ENCODE data around the gene EBF3.

The EBF3 gene

DNA sequence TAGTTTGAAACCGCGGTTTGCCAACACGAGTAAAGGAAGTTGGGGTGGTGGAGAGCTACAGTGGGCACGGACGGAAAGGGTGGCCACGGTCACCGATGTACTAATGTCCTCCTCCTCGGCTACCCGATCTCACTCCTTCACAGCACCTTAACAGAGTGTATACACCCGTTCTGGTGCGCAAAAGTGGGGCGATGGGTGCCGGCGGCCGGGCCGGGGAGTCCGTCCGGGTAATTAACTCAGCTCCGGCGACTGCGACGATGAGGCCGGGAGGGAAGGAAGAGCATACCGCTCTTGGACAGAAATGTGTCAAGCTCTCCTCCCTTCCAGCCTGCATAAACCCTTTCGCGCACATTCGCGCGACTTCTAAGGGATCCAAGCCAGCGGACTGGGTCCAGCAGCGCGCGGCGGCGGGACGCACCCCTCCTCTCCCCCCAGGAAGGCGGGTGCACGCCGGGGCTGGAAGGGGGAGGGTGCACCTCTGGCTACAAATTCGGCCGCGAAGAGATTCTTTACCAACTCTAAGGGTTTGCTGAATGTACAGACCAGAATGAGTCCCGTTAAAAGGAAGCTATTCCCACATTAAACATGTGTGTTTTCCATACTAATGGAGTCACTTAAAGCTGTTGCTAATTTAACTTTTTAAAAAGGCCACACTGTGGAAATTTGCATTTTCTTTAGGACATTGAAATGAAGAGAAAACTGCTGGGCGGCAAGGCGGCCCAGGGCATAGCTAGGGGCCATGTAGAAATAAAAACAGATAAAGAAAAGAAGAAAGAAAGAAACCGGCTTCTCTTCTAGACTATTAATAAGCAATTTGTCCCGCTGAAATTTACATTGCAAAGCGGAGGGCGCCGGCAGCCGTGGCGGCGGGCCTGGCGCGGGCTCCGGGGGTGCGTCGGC, 6.6 kb upstream of the EBF3 start:
- DNase-seq = no peak

- no peak for DNase-seq
These were observed 5.9 kb upstream of the EBF3 start for GRCh38 chr10:129969911-129970464.

DNA sequence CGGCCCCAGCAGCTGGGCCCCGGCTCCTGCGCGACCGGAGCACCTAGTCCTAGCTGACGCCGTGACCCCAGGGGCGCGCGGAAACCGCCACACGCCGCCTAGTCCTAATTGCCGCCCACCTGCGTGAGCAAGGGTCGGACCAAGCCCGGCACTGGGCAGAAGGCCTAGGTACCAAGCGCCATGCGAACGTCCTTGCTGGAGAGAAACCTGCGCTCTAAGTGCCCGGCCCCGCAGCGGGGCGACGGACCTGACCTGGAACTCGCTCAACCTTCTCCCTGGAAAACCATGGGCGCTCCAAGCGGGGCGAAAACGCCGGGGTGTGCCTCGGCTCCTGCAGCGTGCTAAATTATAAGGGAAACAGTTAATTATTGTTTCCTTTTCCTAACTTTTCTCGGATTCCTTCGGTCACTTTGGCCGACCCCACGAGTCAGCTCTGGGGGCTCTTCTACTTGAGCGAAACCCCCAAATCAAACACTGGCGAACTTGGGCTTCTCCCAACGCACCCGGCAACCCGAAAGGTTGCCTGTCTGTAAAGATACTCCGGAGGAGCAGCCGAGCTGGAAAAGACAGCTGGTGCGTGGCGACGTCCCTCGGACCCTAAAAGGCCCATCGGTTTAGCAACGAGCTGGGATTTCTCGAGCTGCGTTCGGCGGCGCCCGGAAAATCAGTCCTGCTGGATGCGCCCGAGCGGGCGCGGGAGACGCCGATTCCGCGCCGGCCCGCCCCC, 5.3 kb upstream of the EBF3 start:
- DNase-seq = no peak

- no peak for DNase-seq
These were observed 4.7 kb upstream of the EBF3 start for GRCh38 chr10:129968853-129969183.

GRCh38 chr10:129968020-129968852, 4.2 kb upstream of the EBF3 start:
- no peak for DNase-seq

DNA sequence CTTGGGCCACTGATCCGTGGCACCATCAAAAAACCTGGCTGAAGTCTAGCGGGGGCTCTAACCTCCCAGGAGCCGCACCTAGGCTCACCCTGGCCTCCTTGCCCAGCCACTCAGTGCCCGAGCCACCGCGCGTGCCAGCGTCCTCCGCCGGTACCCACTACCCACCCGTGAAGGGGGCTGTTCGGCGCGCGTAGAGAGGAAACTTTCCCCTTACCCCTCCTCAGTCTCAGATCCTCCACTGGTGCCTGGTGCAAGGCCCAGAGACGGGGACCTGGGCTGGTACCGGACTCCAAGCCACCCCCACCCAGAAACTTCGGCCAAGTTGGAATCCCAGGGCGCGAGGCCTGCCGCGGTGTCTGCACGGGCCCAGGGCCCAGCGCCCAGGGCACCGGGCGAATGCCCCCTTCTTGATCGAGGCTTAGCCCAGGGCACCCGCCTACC, 3.5 kb upstream of the EBF3 start:
- DNase-seq = no peak

DNA sequence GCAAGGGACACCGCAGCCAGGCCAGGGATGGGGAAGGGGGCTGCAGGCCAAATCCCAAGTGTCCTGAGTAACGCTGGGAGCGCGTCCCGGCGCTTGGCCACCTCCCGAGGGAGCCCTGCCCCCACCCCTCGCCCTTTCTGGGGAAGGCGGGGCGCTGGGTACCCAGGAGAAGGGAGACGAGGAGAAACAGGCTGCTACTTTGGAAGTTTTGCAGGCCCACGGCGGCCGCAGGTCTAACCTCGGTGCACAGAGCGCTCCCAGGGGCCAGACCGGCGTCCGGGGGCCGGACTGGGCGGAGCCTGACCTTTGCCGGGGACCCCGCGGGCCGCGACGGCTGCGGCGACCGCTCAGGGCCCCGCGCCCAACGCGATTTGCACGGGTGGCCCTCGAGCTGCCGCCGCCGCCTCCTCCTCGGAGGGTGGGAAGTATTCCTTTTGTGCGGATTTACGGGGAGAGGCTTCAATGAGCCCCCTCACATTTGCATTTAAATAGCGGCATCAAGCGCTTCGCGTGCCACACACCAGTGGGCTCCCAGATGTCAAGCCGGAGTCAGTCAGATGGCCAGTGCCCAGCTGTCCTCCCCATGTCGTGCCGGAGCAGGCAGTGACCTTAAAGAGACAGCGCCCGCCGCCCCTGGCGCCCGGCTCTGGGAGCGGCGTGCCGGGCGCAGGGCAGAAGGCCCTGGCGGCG, 3.0 kb upstream of the EBF3 start:
- no peak for DNase-seq

- DNase-seq = no peak
These were observed 2.4 kb upstream of the EBF3 start for GRCh38 chr10:129966370-129966888.

- DNase-seq = no peak
These were observed 1.9 kb upstream of the EBF3 start for GRCh38 chr10:129965959-129966358.

DNA sequence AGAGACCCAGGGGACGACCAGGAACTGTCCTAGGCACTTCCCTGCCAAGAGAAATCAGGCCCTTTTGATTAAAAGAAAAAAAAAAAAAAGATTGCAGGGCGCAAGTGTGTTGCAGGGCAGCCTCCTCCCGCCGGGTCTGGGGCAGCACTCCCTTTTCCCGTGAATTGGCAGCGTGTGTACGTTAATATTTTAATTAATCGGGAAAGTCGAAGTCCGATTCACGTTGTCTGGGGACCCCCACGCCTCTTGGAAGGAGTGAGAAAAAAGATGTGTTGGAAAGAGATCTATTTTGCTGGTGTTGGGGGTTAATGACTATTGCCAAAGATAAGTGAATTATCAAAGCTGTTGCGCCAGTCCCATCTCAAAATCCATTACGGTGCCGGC, 1.3 kb upstream of the EBF3 start:
- no peak for DNase-seq

DNA sequence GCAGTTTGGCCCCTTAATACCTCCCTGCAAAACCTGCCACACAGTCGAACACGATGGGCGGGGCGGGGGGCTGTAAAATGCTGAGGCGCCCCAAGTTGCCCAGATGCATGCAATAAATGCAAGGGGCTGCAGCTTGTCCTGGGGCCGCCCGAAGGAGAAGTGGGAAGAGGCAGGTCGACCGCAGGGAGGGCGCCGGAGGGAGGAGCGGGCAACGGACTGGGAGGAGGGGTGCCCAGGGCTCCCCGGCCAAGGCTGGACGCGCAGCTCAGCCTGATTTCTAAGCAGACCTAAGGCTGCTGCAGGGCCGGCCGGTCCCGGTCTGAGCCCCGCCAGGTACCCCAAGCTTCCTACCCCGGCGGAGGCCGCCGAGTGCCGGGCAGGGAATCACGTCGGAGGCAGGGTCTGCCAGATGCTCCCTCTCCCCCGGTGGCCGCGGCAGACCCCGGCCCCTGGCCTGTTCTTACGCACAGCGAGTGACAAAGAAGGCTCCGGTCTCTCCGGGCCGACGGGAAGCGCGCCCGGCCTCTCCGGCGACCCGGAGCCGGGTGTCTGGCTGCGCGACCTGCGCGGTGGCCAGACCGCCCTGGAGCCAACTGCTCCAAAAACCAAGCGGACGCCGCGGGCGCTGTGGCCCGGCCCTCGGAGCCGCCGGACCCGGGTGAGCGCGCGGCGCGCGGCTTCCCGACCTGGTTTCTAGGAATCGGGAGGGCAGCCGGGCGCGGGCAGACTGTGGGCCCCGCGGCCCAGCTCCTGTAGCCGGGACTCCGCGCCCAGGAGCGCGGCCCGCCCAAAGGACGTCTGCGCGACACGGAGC, 744 bp upstream of the EBF3 start:
- DNase-seq = no peak

DNA sequence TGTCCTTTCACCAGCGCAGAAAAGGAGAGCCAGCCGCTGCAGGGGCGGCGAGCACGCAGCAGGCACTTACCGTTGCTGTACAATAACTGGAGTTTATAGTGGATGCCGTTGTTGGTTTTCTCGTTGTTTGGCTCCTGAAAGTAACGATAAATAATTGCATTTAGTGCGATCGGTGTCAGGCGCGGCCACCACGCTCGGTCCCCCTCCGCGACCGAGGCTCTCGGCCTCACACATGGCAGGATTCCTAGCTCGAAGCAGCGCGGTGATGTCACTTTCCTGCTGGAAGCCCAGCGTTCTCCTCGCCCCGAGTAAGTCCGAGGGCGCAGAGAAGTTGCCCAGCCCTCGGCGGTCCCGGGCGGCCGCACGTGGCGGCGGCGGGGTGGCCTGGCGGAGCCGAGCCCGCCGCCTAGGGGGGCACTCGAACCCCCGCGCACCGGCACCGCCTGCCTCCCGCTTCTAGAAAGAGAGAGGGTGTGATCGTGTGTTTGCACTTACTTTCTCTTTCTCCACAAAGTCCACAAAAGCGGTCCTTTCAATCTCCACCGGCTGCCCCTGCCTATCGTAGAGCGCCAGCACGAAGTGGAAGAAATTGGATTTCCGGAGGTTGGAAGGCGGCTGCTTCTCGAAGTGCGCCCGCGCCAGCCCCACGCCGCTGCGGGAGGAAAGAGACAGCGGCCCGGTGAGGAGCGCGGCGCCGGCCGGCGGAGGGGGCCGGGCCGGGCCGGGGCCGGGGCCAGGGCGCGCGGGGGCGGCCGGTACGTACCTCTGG, 1.0 kb downstream of the EBF3 start:
- no peak for DNase-seq

DNA sequence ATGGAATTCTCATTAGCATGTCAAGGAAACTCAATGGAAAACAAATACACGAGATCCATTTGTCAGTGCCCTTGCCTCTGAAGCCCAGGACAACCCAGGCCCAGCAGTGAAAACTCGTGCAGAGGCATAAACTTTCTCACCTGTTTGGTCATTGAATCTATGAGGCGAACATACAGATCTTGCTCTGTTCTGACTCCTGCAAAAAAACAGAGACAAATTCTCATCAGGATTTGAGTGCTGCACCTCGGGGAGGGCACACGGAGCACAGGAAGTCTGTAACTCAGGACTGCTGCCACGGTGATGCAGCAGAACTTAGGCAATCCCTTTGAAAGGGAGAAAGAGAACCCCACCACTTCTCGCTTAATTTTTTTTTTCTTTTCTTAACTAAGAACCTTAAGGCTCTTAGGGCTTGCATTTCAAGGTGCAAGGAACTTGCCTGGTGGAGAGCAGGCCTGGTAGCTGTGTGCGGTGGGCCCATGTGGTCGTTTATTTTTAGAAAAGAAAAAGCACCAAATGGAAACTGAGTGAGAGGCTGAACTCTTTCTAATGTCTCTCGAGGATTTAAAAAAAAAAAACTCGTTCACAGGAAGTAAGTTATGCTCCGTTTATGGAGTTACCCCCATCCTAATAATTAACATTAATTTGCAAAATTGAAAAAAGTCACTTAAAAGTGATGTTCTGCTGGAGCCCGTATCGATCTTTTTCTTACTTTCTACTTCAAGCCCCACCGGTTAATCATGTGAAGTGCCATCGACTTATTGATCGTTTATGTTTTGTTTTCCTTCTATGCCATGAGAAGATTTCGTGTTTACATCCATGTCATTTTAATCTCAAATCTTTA, 1.8 kb downstream of the EBF3 start:
- DNase-seq = no peak

DNA sequence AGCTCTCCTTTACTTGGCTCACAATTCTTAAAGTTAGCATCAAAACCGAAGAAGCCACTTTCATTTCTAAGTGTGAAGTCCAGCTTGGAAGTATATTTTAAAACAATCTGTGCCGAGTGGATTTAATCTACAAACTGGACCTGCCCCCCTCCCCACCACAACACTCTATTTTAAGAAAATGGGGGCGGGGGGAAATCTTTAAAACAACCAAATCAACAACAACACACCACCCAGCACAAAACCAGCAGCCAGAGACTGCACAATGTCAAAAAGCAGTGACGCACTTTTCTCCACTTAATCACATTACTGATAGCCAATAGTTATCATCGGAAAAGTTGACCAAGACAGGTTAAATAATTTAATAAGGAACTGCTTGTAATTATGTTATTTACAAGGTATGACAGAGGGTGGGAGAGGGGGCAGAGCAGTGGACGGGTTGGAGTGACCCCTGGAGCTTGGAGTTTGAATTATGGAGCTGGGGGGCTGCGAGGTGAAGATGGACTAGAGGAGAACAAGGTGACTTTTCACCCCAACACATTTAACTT, 2.8 kb downstream of the EBF3 start:
- no peak for DNase-seq

- DNase-seq = no peak
These were observed 3.5 kb downstream of the EBF3 start for GRCh38 chr10:129960481-129961156.

- no peak for DNase-seq
These were observed 4.3 kb downstream of the EBF3 start for GRCh38 chr10:129959544-129960480.
